KMS-11 (cell line): ENCODE data around the gene LRFN4.

Experiments used
- H2AFZ ChIP-seq: fragments of 200-600 bp; sonication (generic); 2 replicates; pipeline ENCODE4 v1.6.1; 2016; ENCODE audit warnings: antibody characterized with exemption, mixed run types, low read depth
- H3K27ac ChIP-seq: fragments of 200-600 bp; sonication (generic); 2 replicates; pipeline ENCODE4 v1.6.1; 2016; ENCODE audit warnings: mild to moderate bottlenecking, mixed run types
- H3K27me3 ChIP-seq: fragments of 200-600 bp; sonication (generic); 2 replicates; pipeline ENCODE4 v1.6.1; 2017; ENCODE audit warnings: mild to moderate bottlenecking, low read depth, mixed run types, moderate library complexity; ENCODE audit not compliant: insufficient read depth
- H3K36me3 ChIP-seq: fragments of 200-600 bp; sonication (generic); 2 replicates; pipeline ENCODE4 v1.6.1; 2017; ENCODE audit warnings: mild to moderate bottlenecking, mixed run types; ENCODE audit not compliant: insufficient read depth
- H3K4me1 ChIP-seq: fragments of 200-600 bp; sonication (generic); 2 replicates; pipeline ENCODE4 v1.6.1; 2016; ENCODE audit warnings: mild to moderate bottlenecking, low read depth, mixed run types; ENCODE audit not compliant: poor library complexity, severe bottlenecking
- H3K4me2 ChIP-seq: fragments of 200-600 bp; sonication (generic); 2 replicates; pipeline ENCODE4 v1.7.0; 2016; ENCODE audit warnings: mild to moderate bottlenecking, mixed run types
- H3K4me3 ChIP-seq: fragments of 200-600 bp; sonication (generic); IDR thresholded peaks from 2 replicates; pipeline ENCODE4 v1.6.1; 2017; ENCODE audit warnings: low read depth, low read length, mixed read lengths; ENCODE audit not compliant: insufficient read depth
- H3K79me2 ChIP-seq: fragments of 200-600 bp; sonication (generic); 2 replicates; pipeline ENCODE4 v1.6.1; 2016; ENCODE audit warnings: low read depth, mixed run types; ENCODE audit not compliant: insufficient read depth
- H3K9ac ChIP-seq: fragments of 200-600 bp; sonication (generic); 2 replicates; pipeline ENCODE4 v1.6.1; 2016; ENCODE audit warnings: mild to moderate bottlenecking, mixed run types
- H4K20me1 ChIP-seq: fragments of 200-600 bp; sonication (generic); 2 replicates; pipeline ENCODE4 v1.6.1; 2016; ENCODE audit warnings: mild to moderate bottlenecking, mixed run types; ENCODE audit not compliant: insufficient read depth
- TF ChIP-seq, protein P1 (sequence below): fragments of 200-600 bp; sonication (generic); conservative IDR thresholded peaks from 2 replicates; pipeline ENCODE4 v1.6.1; 2017; ENCODE audit warnings: low read depth, mild to moderate bottlenecking, antibody characterized with exemption, low read length, moderate library complexity, mixed read lengths

Gene LRFN4

DNA sequence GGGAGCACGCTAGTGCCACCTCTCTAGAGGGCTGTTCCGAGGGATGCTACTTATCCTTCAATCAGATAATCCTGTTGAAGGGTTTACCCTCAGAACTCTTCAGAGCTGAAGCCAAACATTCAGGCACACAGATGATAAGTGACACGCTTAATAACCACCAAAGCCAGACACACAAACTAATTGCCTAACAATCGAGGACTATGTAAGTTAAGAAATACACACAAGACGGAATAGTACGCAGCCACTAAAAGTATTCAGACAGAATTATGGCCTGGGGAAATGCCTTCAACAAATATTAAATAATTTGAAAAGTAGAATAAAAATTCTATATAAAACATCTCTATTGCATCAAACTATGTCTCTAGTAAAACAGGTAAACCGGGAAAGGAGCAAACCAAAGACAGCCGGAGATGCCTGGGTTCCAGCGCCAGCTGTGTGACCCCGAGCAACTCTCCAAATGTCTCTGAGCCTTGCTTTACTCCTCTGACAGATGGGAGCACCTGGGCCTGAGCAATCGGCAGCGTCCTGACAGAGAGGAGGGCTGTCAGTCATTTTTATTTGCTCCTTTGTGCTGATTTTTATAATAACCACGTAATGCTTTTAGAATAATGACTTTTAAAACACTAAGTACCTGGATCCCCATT is 11.3 kb downstream of the LRFN4 start:
- Histone ChIP-seq H3K4me1 (peaks cover 42% of the 10 kb centered on the region), H3K27ac (peak overlapping the region; percentile 54; the same call in 1 of the 2 replicates), H3K36me3 (no peaks in the 10 kb centered on the region), H3K9ac (no peak overlapping the region; the same call in 1 of the 2 replicates), H3K4me2 (peak overlapping the region; percentile 52), H3K4me3 (no peak overlapping the region), H2AFZ (peak overlapping the region; percentile 58; the same call in 1 of the 2 replicates), H3K79me2 (no peaks in the 10 kb centered on the region), H3K27me3 (no peaks in the 10 kb centered on the region), H4K20me1 (no peaks in the 10 kb centered on the region)
- TF ChIP-seq, protein P1, sequence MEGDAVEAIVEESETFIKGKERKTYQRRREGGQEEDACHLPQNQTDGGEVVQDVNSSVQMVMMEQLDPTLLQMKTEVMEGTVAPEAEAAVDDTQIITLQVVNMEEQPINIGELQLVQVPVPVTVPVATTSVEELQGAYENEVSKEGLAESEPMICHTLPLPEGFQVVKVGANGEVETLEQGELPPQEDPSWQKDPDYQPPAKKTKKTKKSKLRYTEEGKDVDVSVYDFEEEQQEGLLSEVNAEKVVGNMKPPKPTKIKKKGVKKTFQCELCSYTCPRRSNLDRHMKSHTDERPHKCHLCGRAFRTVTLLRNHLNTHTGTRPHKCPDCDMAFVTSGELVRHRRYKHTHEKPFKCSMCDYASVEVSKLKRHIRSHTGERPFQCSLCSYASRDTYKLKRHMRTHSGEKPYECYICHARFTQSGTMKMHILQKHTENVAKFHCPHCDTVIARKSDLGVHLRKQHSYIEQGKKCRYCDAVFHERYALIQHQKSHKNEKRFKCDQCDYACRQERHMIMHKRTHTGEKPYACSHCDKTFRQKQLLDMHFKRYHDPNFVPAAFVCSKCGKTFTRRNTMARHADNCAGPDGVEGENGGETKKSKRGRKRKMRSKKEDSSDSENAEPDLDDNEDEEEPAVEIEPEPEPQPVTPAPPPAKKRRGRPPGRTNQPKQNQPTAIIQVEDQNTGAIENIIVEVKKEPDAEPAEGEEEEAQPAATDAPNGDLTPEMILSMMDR = no peak

DNA sequence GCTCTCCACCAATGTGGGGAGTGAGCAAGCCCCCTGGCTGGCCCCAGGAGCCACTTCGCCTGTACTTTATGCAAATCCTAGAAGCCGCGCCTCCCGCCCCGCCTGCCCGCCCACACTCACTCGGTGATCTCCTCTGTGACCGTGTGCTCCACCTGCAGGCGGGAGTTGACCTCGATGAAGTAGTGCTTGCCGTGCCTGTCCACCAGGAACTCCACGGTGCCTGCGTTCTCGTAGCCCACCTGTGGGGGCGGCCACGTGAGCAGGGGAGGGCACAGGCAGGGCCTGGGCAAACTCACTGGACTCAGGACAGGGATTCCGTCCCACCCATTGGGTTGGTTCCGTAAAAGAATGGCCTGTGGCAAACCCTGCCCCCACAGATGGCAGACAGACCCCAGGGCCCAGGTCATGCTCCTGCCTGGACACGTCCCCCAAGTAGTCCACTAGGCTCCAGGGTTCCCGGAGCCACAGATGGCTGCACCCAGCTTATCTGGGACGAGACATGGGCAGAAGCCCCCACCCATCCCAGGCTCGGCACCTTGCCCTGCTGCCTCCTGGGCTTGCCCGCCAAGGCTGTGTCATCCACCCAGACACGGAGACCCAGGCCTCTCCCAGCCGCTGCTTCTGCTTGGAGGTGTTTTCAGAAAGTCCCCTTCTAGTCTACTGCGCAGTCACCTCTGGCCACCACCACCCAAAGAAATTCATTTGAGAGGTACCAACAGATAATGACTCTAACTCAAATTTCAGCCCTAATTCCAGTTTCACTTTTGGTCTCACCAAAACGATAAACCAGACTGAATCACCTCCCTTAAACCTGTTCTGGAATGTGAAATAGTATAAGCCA is 12.1 kb downstream of the LRFN4 start:
- peak overlapping the region; percentile 54; the same call in 1 of the 2 replicates for H3K27ac ChIP-seq
- no peaks in the 10 kb centered on the region for H4K20me1 ChIP-seq
- H3K4me1 ChIP-seq = peaks cover 42% of the 10 kb centered on the region
- peak overlapping the region; percentile 58 for H2AFZ ChIP-seq
- TF ChIP-seq, protein P1 = peak; percentile 68
- H3K4me2 ChIP-seq = peak overlapping the region; percentile 52
- H3K36me3 ChIP-seq = no peaks in the 10 kb centered on the region
- no peaks in the 10 kb centered on the region for H3K27me3 ChIP-seq
- no peak overlapping the region for H3K4me3 ChIP-seq
- H3K9ac ChIP-seq = peak overlapping the region; percentile 46; the same call in 1 of the 2 replicates
- no peaks in the 10 kb centered on the region for H3K79me2 ChIP-seq

DNA sequence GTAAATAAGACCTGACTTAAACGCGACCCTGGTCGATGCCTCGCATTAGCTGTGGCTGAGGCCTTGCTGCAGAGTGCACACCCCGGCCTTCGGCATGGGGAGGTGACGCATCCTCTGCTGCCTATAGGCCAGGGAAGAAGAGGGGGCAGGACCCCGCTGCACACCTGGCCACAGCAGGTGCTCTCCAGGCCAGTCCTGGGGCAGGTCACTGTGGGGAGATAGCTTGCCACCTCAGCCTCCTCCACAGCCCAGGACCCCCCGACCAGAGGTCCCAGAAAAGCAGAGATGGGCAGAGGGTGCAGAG is 12.7 kb downstream of the LRFN4 start:
- Histone ChIP-seq H3K27ac (peak overlapping the region; percentile 54; the same call in 1 of the 2 replicates), H3K4me1 (peaks cover 42% of the 10 kb centered on the region), H3K9ac (peak overlapping the region; percentile 46; the same call in 1 of the 2 replicates), H3K36me3 (no peaks in the 10 kb centered on the region), H2AFZ (peak overlapping the region; percentile 58), H4K20me1 (no peaks in the 10 kb centered on the region), H3K79me2 (no peaks in the 10 kb centered on the region), H3K4me2 (peak overlapping the region; percentile 52), H3K4me3 (no peak overlapping the region), H3K27me3 (no peaks in the 10 kb centered on the region)
- TF ChIP-seq, protein P1 = no peak

DNA sequence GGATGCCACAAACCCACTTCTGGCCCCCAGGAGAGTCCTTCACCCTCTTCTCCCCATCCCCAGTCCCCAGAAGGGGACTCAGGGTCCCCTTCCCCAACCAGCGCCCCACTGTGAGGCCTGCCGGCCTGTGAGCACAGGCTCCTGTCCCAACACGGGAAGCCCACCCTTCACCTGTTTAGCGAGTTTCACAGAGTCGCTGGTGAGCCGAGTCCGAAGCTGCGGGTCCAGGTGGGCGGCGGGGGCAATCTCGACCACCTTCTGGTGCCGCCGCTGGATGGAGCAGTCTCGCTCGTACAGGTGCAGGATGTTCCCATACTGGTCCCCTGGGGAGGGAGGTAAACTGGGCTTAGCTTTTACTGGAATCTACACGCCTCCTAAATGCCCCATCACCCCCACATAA is 13.3 kb downstream of the LRFN4 start:
- Histone ChIP-seq H3K4me3 (no peak overlapping the region), H3K27ac (no peak overlapping the region), H3K27me3 (no peaks in the 10 kb centered on the region), H3K9ac (no peak overlapping the region), H3K79me2 (no peaks in the 10 kb centered on the region), H2AFZ (no peak overlapping the region), H4K20me1 (no peaks in the 10 kb centered on the region), H3K4me2 (no peak overlapping the region), H3K4me1 (peaks cover 42% of the 10 kb centered on the region), H3K36me3 (no peaks in the 10 kb centered on the region)
- TF ChIP-seq, protein P1 = no peak
